LHCN-M2 (cell line): ENCODE results near the gene PPP4R1. TPM values are rescaled to one million over a fixed set of nuclear protein-coding genes. Genes with fewer than 3 reads are reported as not detected.

Experiments used
- DNase-seq: peaks from one replicate; pipeline ENCODE4 v3.0.0-alpha.2; 2012; ENCODE audit warnings: low read depth
- total RNA-seq: library from RNA; depleted of rRNA; stranded (reverse); fragments of >200 nt; gene quantifications from 2 replicates; pipeline ENCODE4 v1.2.3, GENCODE V29; 2014

The PPP4R1 gene
- total RNA-seq, 1 experiment from 2014 or later, result 109 TPM

DNA sequence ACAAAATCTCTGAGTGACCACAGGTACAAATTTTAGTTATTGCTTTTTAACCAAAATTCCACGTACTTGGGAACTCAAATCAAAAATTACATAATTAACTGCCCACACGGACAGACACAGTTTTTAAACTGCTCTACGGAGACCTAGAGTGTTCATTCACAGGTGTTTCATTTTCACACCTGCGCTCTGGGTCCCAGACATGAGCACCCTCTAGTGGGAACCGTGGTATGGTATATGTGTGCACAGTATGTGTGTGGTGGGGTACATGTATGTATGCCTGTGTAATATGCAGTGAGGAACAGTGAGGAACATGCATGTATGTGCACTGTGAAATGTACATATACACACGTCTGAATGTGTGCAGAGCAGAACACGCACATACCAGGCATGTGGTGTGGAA, 65.0 kb downstream of the PPP4R1 start:
- DNase-seq, result no peak

DNA sequence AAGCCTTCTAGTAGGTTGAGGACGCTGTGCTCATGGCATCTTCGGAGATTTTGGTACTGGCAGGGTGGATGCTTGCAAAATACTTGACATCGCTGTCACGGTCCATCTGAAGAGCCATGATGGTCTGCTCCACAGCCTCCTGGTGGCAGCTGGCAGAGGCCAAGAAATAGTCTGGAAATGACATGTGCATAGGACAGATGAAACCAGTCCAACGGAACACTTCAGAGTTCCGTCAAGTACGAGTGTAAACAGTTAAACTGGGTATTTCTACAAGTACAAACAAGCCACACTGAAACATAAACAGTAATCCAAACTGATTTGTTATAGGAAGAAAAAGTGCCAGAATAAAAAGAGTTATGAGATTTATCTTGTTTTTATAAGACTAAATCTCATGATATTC, 66.6 kb downstream of the PPP4R1 start:
- no peak for DNase-seq

DNA sequence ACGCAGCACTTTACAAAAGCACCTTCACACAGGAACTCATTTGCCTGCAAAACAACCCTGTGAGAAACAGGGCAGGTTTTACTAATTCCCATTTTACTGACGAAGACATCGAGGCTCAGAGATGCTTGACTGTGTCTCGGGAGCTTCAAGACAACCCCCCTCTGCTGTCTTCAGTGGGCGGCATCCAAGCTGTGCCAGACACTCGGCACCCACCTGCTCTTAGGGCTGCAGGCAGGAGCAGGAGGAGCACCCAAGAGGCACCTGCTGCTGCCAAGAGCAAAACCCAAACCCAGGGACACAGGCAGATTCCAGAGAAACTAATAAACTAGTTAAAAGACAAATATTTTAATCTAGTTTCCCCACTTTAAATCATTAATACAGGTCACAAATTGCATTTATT, 67.9 kb downstream of the PPP4R1 start:
- DNase-seq, result no peak

DNA sequence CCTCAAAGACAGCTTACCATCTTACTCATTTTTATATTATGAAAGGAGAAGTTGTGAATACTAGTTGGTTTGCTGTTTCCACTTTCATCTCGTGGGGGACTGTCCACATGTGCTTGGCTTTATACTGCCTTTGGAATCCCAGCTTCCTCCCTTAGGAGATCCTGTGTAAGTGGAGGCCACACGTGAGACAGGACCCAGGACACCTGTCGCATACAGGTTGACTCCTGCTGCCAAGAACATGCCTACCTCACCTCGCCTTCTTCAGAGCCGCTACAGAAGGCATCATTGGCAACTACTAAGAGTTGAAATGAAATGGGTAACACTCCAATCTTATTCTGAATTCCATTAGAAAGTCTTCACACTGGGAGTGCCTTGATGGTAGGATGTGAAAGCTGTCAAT, 69.3 kb downstream of the PPP4R1 start:
- no peak for DNase-seq

DNA sequence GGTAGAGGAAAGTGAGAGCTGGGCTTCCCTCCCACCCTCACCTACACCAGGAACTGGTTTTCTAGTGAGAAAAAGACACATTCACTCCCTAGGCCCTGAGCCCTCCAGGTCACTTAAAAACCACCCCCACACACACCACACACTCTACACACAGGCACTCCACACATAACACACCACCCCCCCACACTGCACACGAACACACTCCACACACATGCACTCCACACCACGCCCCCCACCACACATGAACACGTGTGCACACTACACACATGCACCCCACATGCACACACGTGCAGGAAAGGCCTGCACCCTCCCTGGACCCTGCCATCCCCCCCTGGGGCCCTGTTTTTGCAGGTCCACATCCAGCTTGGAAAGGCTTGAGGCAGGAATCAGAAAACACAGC, 71.4 kb downstream of the PPP4R1 start:
- no peak for DNase-seq

DNA sequence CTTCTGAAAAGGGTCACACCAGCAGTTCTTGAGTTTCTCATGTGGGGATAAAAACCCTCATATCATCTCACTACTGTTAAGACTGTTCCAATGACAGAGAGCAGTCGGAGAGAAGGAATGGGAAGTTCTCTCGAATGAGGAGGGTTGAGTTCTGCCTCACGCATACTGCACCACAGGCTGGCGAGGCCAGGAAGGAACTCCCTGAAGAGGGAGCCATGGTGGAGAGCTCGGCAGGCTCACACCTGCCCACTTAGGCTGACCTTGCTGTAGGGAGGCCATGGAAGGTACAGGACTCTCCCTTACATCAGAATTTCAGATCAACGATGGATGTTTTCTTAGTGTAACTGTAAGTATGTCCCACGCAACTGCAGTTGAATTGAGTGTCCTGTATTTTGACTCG, 74.4 kb downstream of the PPP4R1 start:
- no peak for DNase-seq

DNA sequence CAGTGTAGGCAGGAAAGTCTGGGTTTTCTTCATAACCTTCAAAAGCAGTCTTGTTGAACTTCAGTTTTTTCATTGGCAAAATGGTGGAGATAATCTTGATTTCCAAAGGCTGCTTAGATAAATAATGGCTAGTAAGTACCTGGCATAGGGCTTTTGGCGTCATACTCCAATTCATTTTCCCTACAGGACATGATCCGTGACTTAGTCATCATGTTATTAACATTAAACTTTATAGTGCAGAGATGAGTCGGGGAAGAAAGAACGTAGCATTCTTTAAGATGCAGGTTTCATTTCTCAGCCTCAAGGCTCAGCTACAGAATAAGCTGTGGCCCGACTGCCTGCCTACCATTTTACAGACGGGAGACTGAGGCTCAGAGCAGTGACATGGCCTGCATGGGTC, 75.1 kb downstream of the PPP4R1 start:
- DNase-seq, result peak; percentile 50

DNA sequence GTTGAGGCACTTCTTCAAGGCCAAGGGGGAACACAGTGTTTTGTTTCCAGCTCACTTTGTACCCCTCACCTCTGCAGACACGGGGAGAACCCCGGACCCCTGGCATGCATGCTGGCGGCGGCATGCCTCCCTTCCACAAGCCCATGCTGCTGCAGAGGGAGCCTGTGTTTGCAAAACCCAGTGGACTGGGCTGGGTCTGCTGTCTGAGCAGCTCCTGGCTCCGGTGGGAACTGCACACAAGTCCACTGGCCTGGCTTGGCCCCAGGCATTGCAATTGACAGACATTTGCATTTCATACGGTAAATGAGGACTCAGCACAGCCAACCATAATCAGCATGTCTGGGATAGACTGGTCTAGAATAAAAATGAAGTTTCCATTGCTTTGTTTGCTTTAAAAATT, 76.7 kb downstream of the PPP4R1 start:
- DNase-seq, result no peak

DNA sequence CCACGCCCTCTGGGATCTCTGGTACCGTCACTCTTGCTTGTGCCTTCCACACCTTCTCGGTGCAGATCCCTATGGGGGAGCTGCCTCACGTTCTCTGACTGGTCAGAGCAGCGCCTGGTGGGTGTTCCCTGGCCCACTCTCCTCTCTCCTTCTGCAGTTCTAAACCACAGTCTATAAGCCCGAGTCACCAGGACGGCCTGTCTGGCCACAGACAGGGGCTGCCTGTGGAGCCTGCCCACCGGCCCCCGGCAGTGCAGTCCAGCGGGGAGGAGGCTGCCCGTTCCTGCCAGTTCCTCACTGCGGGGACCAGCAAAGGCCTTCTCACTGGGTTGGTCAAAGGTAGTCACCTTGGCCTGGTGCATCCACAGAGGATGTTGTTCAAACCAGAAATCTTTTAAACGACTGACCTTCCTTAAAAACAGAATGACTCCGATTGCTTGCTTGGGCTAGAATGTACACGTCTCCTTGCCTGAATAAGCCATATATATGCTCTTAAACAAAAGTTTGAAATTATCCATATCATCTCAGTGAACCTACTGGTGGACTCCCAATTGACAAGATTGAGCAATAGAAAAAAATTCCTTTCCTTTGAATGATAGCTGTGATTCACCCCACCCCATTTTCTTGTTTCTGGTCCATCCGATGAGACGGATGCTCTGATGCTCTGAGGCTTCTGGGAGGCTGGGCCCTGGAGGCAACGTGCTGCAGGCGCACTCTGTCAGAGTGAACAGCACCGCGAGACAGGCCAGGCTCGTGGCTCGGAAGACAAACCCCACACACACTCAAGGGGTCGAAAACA, 77.8 kb downstream of the PPP4R1 start:
- peak; percentile 40 for DNase-seq

DNA sequence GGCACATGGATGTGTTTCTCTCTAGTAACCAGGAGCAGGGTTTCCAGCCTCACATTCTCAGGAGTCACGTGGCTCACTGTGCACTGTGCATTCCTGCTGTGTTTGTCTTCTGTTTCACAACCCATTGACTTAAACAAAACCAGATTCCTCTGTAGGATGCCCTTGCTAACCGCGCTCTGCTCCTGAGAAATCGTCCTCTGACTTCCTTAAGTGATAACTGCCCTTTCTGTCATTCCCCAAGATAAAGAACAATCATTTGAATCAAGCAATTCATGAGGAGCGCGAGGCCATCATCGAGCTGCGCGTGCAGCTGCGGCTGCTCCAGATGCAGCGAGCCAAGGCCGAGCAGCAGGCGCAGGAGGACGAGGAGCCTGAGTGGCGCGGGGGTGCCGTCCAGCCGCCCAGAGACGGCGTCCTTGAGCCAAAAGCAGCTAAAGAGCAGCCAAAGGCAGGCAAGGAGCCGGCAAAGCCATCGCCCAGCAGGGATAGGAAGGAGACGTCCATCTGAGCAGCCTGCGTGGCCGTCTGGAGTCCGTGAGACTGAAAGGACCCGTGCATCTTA, 78.8 kb downstream of the PPP4R1 start:
- no peak for DNase-seq

DNA sequence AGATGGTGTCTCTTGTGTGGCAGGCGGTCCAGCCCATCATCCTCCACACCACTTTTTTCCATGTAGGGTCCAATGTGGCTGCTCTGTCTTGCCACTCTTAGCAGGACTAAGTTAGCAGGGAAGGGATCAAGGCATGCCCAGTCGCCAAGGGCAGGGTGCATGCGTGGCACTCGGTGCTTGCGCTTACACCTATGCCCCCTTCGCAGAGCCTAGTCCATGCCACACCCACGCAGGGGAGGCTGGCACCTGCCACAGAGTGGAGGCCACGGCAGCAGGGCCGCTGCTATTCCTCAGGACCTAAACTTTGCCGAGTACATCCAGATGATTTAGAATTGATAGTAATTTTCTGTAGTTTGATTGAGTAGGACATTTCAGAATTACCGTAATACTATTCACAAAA, 79.5 kb downstream of the PPP4R1 start:
- DNase-seq, result no peak

DNA sequence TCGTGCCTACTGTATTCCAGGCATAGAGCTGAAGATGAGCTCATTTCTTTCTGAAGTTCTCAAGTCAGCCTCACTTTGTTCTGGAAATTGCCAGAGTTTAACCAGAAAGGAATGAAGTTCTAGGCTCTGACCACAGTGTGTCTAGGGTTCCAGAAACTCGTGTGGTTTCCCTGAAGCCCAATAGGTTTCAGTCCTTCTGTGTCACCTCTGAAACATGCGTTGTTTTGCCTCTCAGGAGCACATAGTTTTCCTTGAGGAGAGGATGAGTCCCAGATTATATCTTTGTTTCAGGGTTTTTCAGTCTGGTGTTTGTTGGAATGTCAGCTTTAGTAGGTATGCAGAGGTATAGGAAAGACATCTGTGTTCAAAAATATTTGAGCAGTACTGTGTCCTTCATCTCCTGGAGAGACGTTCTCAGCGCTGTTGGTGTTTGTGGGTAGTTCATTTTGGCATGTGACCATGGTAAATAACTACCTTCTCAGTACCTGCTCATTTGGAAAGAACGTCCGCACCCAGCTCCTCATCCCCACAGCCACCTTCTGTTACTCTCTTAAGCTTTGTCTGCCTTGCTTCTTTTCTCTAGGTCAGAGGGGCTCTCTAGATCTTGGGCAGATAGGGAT, 82.5 kb downstream of the PPP4R1 start:
- DNase-seq, result no peak

DNA sequence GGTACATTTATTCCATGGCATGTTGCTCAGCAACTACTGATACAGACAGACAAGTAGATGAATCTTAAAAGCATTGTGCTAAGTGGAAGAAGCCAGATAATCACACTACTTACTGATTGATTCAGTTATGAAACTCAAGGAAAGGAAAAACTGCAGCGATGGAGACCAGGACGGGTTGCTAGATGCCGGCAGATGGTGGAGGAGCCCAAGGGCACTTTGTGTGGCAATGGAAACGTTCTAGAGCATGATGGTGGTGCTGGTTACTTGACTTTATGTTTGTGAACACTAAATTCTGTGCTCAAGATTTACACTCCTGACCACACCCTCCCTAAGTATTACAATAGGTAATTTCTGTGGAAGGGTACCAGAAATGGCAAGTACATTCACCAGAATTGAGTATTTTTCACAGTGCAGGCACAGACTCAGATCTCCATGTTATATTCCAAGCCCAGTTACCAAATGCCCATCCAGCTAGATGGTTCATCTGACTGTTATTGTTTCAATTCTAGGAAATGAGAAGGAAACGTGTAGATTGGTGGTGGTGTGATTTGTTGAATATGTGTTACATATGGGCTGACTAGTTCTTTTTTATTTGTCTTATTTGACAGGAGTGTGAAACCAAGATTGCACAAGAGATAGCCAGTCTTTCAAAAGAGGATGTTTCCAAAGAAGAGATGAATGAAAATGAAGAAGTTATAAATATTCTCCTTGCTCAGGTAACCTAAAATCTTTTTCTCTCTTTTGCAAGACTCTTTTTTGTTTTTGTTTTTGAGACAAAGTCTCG, 83.9 kb downstream of the PPP4R1 start:
- no peak for DNase-seq

DNA sequence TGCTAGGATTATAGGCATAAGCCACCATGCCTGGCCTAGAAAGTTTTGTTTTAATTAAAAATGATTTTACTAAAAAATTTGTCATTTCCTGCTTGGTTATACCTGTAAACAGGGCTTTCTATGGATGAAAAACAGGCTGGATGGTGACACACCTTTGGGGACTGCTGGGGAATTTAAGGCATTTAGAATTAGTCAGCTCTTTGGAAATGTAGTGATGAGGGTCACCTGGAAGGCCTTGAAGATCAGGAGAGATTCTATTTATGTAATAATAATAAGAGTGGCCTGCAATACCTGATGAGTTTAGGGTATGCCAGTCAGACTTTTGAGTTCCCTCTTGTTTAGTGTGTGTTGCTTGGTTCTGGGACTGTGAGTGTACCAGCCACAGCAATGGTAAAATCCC, 87.9 kb downstream of the PPP4R1 start:
- no peak for DNase-seq

DNA sequence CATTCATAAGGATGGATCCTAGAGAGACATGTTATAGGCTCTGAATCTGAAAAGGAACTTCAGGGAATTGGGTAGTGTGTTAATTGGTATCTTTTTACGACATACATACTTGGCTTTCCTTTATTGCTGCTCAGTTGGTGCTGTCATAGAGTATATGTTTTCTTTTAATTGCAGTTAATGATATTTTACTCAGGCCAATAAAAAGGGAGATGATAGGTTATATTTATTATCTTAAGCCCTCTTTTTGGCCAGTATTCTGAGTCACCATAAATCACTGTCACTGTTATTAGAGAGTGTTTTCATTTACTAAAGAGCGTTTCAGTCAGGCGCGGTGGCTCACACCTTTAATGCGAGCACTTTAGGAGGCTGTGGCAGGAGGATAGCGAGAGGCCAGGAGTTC, 91.4 kb downstream of the PPP4R1 start:
- DNase-seq, result no peak

DNA sequence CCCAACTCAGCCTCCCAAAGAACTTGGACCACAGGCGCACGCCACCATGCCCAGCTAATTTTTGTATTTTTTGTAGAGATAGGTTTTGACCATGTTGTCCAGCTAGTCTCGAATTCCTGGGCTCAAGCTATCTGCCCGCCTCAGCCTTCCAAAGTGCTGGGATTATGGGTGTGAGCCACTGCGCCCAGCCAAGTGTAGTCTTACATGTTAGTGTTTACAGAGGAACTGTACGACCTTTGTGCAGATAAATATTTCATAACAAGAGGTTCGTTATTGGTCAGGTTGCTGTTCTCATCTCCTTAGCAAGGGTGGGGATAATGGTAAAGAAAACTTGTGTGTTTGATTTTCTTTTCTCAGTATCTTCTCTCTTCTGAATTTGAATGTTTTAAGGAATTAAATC, 92.6 kb downstream of the PPP4R1 start:
- DNase-seq, result no peak

DNA sequence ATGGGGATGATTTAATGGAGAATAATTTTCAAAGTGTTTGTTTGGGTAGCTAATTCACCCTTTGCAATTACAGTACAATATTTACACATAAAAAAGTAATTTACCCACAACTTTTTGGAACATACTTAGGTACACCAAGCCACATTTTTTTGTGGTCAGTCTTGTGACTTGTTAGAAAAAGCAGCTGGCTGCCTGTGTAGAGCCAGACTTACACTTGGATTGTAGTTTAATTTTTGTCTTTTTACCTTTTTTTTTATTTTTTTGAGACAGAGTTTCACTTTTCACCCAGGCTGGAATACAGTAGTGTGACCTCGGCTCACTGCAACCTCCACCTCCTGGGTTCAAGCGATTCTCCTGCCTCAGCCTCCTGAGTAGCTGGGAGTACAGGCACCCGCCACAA, 93.7 kb downstream of the PPP4R1 start:
- DNase-seq, result peak; percentile 56

DNA sequence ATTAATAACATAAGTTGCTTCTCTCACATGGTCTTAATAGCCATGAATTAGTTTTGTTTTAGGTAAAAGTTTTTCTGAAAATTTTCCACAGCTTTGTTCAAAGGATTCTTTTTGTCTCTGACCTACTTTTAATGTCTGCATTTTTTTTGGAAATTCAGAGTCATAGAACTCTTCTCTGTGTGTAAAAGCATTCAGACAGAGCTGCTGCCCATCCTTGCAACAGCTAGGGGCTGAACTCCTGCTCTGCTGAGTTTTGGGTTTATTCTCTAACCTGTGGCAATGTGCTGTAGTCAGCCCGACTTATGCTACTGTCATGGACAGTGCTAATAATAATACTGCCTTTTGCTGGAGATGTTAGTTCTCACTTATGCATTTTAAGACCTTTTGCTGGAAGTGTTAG, 95.0 kb downstream of the PPP4R1 start:
- no peak for DNase-seq

DNA sequence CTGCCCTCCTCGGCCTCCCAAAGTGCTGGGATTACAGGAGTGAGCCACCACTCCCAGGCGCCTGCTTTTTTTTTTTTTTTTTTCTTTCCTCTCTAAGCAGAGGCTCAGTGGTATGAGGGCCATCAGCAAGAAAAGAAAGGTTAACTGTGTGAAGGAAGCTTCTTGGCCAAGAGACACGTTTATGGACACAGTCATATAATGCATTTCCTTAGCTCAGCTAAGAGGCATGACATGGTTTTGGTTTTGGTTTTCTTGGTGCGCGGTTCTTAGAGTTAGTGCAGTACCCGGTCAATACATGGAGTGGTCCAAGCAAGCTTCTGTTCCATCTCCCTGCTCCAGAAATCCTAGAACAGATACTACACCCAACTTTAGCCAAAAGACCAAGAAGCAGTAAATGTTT, 96.5 kb downstream of the PPP4R1 start:
- DNase-seq, result no peak

DNA sequence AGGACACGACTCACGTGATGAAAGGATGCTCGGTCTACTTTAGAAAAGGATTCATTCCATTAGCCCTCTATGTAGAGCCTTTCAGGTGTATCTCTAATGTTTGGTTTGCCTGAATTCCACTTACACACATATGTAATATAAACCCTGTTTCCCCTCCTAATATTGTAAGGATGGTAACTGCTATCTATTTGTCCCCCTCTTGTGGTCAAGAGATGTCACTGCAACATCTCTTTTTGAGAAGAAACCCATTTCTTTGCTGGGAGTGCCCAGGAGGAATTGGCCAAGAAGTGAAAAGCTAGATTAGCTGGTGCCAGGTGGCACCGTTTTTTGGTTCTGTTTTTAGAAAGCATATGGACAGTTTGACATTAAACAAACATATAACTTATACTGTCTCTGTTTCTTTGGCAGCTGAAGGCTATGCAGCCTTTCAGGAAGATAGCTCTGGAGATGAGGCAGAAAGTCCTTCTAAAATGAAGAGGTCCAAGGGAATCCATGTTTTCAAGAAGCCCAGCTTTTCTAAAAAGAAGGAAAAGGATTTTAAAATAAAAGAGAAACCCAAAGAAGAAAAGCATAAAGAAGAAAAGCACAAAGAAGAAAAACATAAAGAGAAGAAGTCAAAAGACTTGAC, 97.8 kb downstream of the PPP4R1 start:
- peak; percentile 51 for DNase-seq

DNA sequence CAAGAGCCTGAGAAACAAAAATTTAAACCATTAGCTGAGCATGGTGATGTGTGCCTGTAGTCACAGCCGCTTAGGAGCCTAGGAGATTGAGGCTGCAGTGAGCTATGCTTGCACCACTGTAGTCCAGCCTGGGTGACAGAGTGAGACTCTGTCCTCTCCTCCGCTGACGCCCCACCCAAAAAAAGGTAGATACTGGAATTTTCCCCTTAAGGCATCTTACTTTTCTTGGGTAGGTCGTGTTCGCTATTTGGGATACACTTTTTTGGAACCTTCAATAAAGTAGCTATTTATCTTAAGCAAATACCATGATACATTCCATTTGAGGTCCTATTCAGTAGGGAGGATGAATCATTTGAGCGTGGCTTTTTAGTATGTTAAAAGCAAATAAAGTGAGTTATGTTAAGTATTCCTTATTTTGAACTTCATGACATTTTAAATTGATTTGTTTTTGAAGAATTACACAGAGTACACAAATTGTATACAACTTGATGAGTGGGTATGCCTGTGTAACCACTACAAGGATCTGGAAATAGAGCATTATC, 100.3 kb downstream of the PPP4R1 start:
- DNase-seq, result peak; percentile 49
